Caco-2 (cell line): Measurements from ENCODE around the gene GLYATL1B. TPM values are rescaled to one million over a fixed set of nuclear protein-coding genes. Genes with fewer than 3 reads are reported as not detected.
"Not testable (repeated sequence)": the region's sequence is repeated elsewhere in the genome, so short reads cannot be mapped to it uniquely, and the experiment has no call there.

Experiments used
- BruUV-seq: library from RNA; stranded (reverse); fragments of 400-500 nt; replicated peaks from 2 replicates; lab custom pipeline; 2021; lab: Mats Ljungman, UMichigan
- CTCF ChIA-PET: fragments of 300-600 bp; sonication (Branson Sonifier 250); formaldehyde crosslinking; loops from one replicate; lab custom pipeline; 2022; ENCODE audit warnings: antibody characterized with exemption; lab: Charles Lee
- POLR2A ChIA-PET: fragments of 300-600 bp; sonication (Branson Sonifier 250); formaldehyde crosslinking; loops from one replicate; lab custom pipeline; 2022; ENCODE audit warnings: antibody characterized with exemption; lab: Charles Lee
- DNase-seq, 2 experiments: peaks; one replicate each; pipeline versions ENCODE4 v3.0.0 to v3.0.0-alpha.2; 2020 to 2022
- H3K27me3 ChIP-seq: replicated peaks from 2 replicates; pipeline ENCODE4 v1.6.0; 2011; ENCODE audit warnings: low read length; ENCODE audit not compliant: control insufficient read depth, insufficient read depth
- H3K36me3 ChIP-seq: 2 replicates; pipeline ENCODE4 v1.5.1; 2011; ENCODE audit warnings: low read length; ENCODE audit not compliant: control insufficient read depth, insufficient read depth
- H3K4me1 ChIP-seq: fragments of 250-450 bp; sonication (Bioruptor Pico); 2 replicates; pipeline ENCODE4 v1.5.1; 2020; ENCODE audit warnings: mild to moderate bottlenecking
- H3K4me3 ChIP-seq: 2 replicates; pipeline ENCODE4 v1.5.1; 2011; ENCODE audit warnings: low read depth, mild to moderate bottlenecking, control low read depth, low read length
- H3K9me3 ChIP-seq: fragments of 250-450 bp; sonication (Bioruptor Pico); 2 replicates; pipeline ENCODE4 v1.5.1; 2020; ENCODE audit warnings: mild to moderate bottlenecking, moderate library complexity
- H3K27ac Mint-ChIP-seq: one replicate; pipeline ENCODE4 v1.8.0; 2022; ENCODE audit warnings: mixed read lengths; ENCODE audit not compliant: unreplicated experiment
- H3K27me3 Mint-ChIP-seq: one replicate; pipeline ENCODE4 v1.8.0; 2022; ENCODE audit warnings: mixed read lengths; ENCODE audit not compliant: insufficient read depth, unreplicated experiment
- H3K36me3 Mint-ChIP-seq: one replicate; pipeline ENCODE4 v1.8.0; 2022; ENCODE audit warnings: mild to moderate bottlenecking, mixed read lengths; ENCODE audit not compliant: insufficient read depth, unreplicated experiment
- H3K4me1 Mint-ChIP-seq: one replicate; pipeline ENCODE4 v1.8.0; 2022; ENCODE audit warnings: low read depth, mixed read lengths; ENCODE audit not compliant: unreplicated experiment
- H3K4me3 Mint-ChIP-seq: one replicate; pipeline ENCODE4 v1.8.0; 2022; ENCODE audit warnings: mild to moderate bottlenecking, moderate library complexity, mixed read lengths; ENCODE audit not compliant: unreplicated experiment
- H3K9me3 Mint-ChIP-seq: one replicate; pipeline ENCODE4 v1.8.0; 2022; ENCODE audit warnings: mixed read lengths; ENCODE audit not compliant: unreplicated experiment
- CTCF ChIP-seq, 2 experiments: fragments of 200-600 bp in 1 of 2; IDR thresholded peaks; 1 replicate in 1 of 2; 2 replicates in 1 of 2; pipeline versions ENCODE4 v1.5.1 to v1.8.0; 2011 to 2022; ENCODE audit warnings: antibody characterized with exemption in 1 of 2, control low read depth in 1 of 2, inconsistent platforms in 1 of 2, low read depth in 1 of 2, low read length in 1 of 2, mild to moderate bottlenecking in 1 of 2, moderate library complexity in 1 of 2; ENCODE audit not compliant: insufficient read depth in 1 of 2, severe bottlenecking in 1 of 2, unreplicated experiment in 1 of 2
- intact Hi-C: fragments of 100-400 bp; cut with micrococcal nuclease; formaldehyde crosslinking; loops from one replicate; pipeline ENCODE4 v1.10.0; 2022; ENCODE audit not compliant: unreplicated experiment
- total RNA-seq: library from RNA; stranded (reverse); gene quantifications from 2 replicates; pipeline ENCODE4 v1.2.3, GENCODE V29; 2022

GLYATL1B gene
- total RNA-seq, 1 experiment from 2014 or later, result not detected

GRCh38 chr11:59106363-59107336 lies 20.5 kb downstream of the GLYATL1B start, which contains the start of gene FAM111B:
TSS of gene FAM111B (plus strand) at chr11:59107237. CDS start at chr11:59109626, 2,389 bp downstream.
- Mint-ChIP-seq H3K4me1 (peaks cover 52% of the 10 kb centered on the region), H3K36me3 (peaks cover 56% of the 10 kb centered on the region), H3K4me3 (peak within 1 kb of the TSS; percentile 99), H3K9me3 (no peaks in the 10 kb centered on the region), H3K27me3 (no peaks in the 10 kb centered on the region), H3K27ac (peak within 1 kb of the TSS; percentile 97)
- intact Hi-C loops, result loop anchor here (1.0 to 2.0 kb wide), 4 partner anchors 9 to 528 kb away; partner anchors contain the start of genes FAM111A and ZFP91
- ChIA-PET POLR2A (interaction anchor here (0.7 to 2.3 kb wide), 13 partner anchors 36 to 285 kb away, joined by 3 to 13 read pairs (median 5); partner anchors contain the start of gene FAM111A), CTCF (interaction anchor here (0.7 to 3.4 kb wide), 14 partner anchors 29 to 1856 kb away, joined by 3 to 28 read pairs (median 4); partner anchors contain the start of gene DTX4)
- Histone ChIP-seq H3K4me3 (peak within 1 kb of the TSS; percentile 46), H3K9me3 (no peaks in the 10 kb centered on the region), H3K36me3 (no peaks in the 10 kb centered on the region; the same call in 1 of the 2 replicates), H3K27me3 (no peaks in the 10 kb centered on the region), H3K4me1 (peaks cover 21% of the 10 kb centered on the region)
- peak in 1 of 2 experiments; percentile 35 for TF ChIP-seq CTCF (IDR thresholded peaks at IDR 0.05; ENCODE audit: insufficient read depth in 1 of 2, low read depth in 1 of 2, low read length in 1 of 2, severe bottlenecking in 1 of 2, unreplicated experiment in 1 of 2)
- DNase-seq, result peak; percentile 94 to 97
- BruUV-seq, result no TSS peak

GRCh38 chr11:59107721-59108120 lies 21.6 kb downstream of the GLYATL1B start:
- BruUV-seq, result not testable (repeated sequence)

GRCh38 chr11:59112494-59112893 lies 26.4 kb downstream of the GLYATL1B start:
- DNase-seq, result no peak
- Mint-ChIP-seq H3K27ac (no peak overlapping the region), H3K36me3 (peaks cover 98% of the 10 kb centered on the region), H3K27me3 (no peaks in the 10 kb centered on the region), H3K9me3 (peaks cover 11% of the 10 kb centered on the region), H3K4me3 (no peak overlapping the region), H3K4me1 (peaks cover 48% of the 10 kb centered on the region)
- no peak overlapping the region for H3K4me3 ChIP-seq
- H3K4me1 ChIP-seq, result peaks cover 21% of the 10 kb centered on the region
- POLR2A ChIA-PET, result no interaction called here
- CTCF ChIA-PET, result no interaction called here
- BruUV-seq, result no TSS peak
- H3K9me3 ChIP-seq, result peaks cover 7% of the 10 kb centered on the region
- TF ChIP-seq CTCF (IDR thresholded peaks at IDR 0.05; ENCODE audit: insufficient read depth in 1 of 2, low read depth in 1 of 2, low read length in 1 of 2, severe bottlenecking in 1 of 2, unreplicated experiment in 1 of 2), result no peak
- intact Hi-C loops, result no loop called here
- no peaks in the 10 kb centered on the region; the same call in none of the 2 replicates for H3K36me3 ChIP-seq
- no peaks in the 10 kb centered on the region for H3K27me3 ChIP-seq

More at GRCh38 chr11:59107721-59108120, 21.6 kb downstream of the GLYATL1B start:
- intact Hi-C loops, result loop anchor here (1.0 to 2.0 kb wide), 3 partner anchors 35 to 529 kb away; partner anchors contain the start of genes FAM111A and ZFP91
- ChIA-PET CTCF (interaction anchor here (2.0 to 3.4 kb wide), 2 partner anchors 51 to 67 kb away, joined by 10 to 28 read pairs; no protein-coding TSS in a partner anchor), POLR2A (interaction anchor here (0.7 to 2.3 kb wide), 4 partner anchors 34 to 67 kb away, joined by 3 to 13 read pairs (median 7); partner anchors contain the start of gene FAM111A)
- not testable (repeated sequence) for H3K27me3 Mint-ChIP-seq, H3K36me3 ChIP-seq, H3K27me3 ChIP-seq, H3K9me3 ChIP-seq, H3K9me3 Mint-ChIP-seq
- peak overlapping the region; percentile 99 for H3K4me3 Mint-ChIP-seq
- peaks cover 21% of the 10 kb centered on the region for H3K4me1 ChIP-seq
- peak; percentile 38 to 47 for DNase-seq
- H3K36me3 Mint-ChIP-seq, result peaks cover 66% of the 10 kb centered on the region
- H3K4me3 ChIP-seq, result peak overlapping the region; percentile 46
- peak overlapping the region; percentile 97 for H3K27ac Mint-ChIP-seq
- H3K4me1 Mint-ChIP-seq, result peaks cover 56% of the 10 kb centered on the region
